ENCODE results near the gene LRRN4CL.

The LRRN4CL gene

GRCh38 chr11:62665599-62666258 lies 23.6 kb downstream of the LRRN4CL start:
- H2BK5ac ChIP-seq (ENCODE audit: low read length): peak overlapping the region; percentile 44
- H3K4me1 ChIP-seq (ENCODE audit: control insufficient read depth in 2 of 2, insufficient read depth in 1 of 2, low read depth in 1 of 2, low read length in 2 of 2): peaks cover 4 to 12% of the 10 kb centered on the region in 2 donors
- H2BK12ac ChIP-seq (ENCODE audit: low read length): no peak overlapping the region
- H3K27ac ChIP-seq (replicated peaks; ENCODE audit: low read length): peak overlapping the region; percentile 41
- H3K36me3 ChIP-seq (replicated peaks in 1 of 2; ENCODE audit: control insufficient read depth in 2 of 2, insufficient read depth in 2 of 2, low read length in 2 of 2): peaks cover 16 to 46% of the 10 kb centered on the region in 2 donors
- H4K91ac ChIP-seq (ENCODE audit: low read depth, low read length, poor library complexity): no peak overlapping the region
- peak overlapping the region; percentile 93 for H3K4me2 ChIP-seq (ENCODE audit: insufficient read depth, low read length, poor library complexity, severe bottlenecking)
- peak overlapping the region; percentile 95 for H2AFZ ChIP-seq (ENCODE audit: low read length)
- H3K27me3 ChIP-seq (ENCODE audit: control insufficient read depth in 3 of 3, insufficient read depth in 3 of 3, low read depth in 1 of 3, low read length in 3 of 3): no peaks in the 10 kb centered on the region
- no peaks in the 10 kb centered on the region for H3K9me3 ChIP-seq (replicated peaks in 1 of 2; ENCODE audit: control insufficient read depth in 2 of 2, insufficient read depth in 1 of 2, low read depth in 1 of 2, low read length in 2 of 2)
- H3K9ac ChIP-seq (ENCODE audit: low read depth, low read length, poor library complexity): peak overlapping the region; percentile 95
- no peak overlapping the region for H2BK120ac ChIP-seq (ENCODE audit: low read depth, low read length)
- H4K8ac ChIP-seq (ENCODE audit: low read depth, low read length): no peak overlapping the region
- H3K14ac ChIP-seq (ENCODE audit: low read length): peak overlapping the region; percentile 47
- peak overlapping the region; percentile 92 for H3K18ac ChIP-seq (ENCODE audit: low read length)
- peak overlapping the region; percentile 84 to 98 for H3K4me3 ChIP-seq (ENCODE audit: low read length in 2 of 2)
- no peak overlapping the region for H3K4ac ChIP-seq (ENCODE audit: low read length)
- DNase-seq (ENCODE audit: low spot score): peak; percentile 43
- H3K23ac ChIP-seq (ENCODE audit: low read depth, low read length, poor library complexity): peak overlapping the region; percentile 96
- peaks cover 11% of the 10 kb centered on the region for H3K79me1 ChIP-seq (ENCODE audit: low read depth, low read length)
- WGBS, 2 donors (ENCODE audit: extremely low coverage in 2 of 2, insufficient read length in 2 of 2, insufficient replicate concordance in 1 of 2): no CpG with 5 or more reads among the region's 39 CpGs
- peak overlapping the region; percentile 90 for H2AK5ac ChIP-seq (ENCODE audit: low read depth, low read length)
- H2BK15ac ChIP-seq (ENCODE audit: low read length): no peak overlapping the region

DNA sequence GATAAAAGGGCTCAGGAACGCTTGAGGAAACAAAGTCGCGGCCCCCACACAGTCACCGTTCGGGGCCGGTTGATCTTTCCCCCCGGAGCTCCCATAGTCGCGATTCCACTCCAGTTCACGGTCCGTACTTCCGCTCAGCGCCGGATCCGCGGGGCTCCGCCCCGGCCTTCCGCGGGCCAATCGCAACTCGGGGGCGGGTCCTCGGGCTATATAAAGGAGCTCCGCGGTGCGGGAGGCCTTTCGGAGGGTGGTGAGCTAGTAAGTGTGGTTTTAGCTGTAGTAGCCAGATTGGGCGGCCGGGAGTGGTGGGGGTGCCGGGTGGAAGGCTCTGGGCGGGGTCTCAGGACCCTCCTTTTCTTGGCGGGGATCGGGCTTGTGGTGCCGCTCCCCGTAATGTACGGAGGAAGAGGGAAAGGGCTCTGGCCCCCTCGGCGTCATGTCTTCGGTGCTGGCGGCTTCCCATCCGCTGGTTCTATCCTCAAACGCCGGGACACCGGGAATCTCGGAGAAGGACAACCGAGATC lies 24.2 kb downstream of the LRRN4CL start, which contains the start of the genes C11orf98 and CSKMT:
Gene C11orf98 (minus strand): TSS at position 136 of the 524 bp plus-strand sequence. CDS start 41 bp downstream, at position 95.
Gene CSKMT (plus strand): TSS at position 238 of the 524 bp plus-strand sequence. CDS start 568 bp downstream, outside the sequence.
- Histone ChIP-seq H3K9ac (ENCODE audit: low read depth, low read length, poor library complexity) (peak within 1 kb of the TSS; percentile 95), H2AFZ (ENCODE audit: low read length) (peak within 1 kb of the TSS; percentile 95), H3K9me3 (replicated peaks in 1 of 2; ENCODE audit: control insufficient read depth in 2 of 2, insufficient read depth in 1 of 2, low read depth in 1 of 2, low read length in 2 of 2) (no peaks in the 10 kb centered on the region), H3K14ac (ENCODE audit: low read length) (peak within 1 kb of the TSS; percentile 47), H3K4me3 (ENCODE audit: low read length in 2 of 2) (peak within 1 kb of the TSS; percentile 93 to 98), H3K36me3 (replicated peaks in 1 of 2; ENCODE audit: control insufficient read depth in 2 of 2, insufficient read depth in 2 of 2, low read length in 2 of 2) (peaks cover 16 to 51% of the 10 kb centered on the region in 2 donors), H2BK15ac (ENCODE audit: low read length) (no peak within 1 kb of the TSS), H2BK120ac (ENCODE audit: low read depth, low read length) (no peak within 1 kb of the TSS), H3K27ac (replicated peaks; ENCODE audit: low read length) (peak within 1 kb of the TSS; percentile 94), H3K27me3 (ENCODE audit: control insufficient read depth in 3 of 3, insufficient read depth in 3 of 3, low read depth in 1 of 3, low read length in 3 of 3) (no peaks in the 10 kb centered on the region), H3K4me1 (ENCODE audit: control insufficient read depth in 2 of 2, insufficient read depth in 1 of 2, low read depth in 1 of 2, low read length in 2 of 2) (peaks cover 4 to 12% of the 10 kb centered on the region in 2 donors), H2BK12ac (ENCODE audit: low read length) (no peak within 1 kb of the TSS), H2BK5ac (ENCODE audit: low read length) (peak within 1 kb of the TSS; percentile 63), H3K23ac (ENCODE audit: low read depth, low read length, poor library complexity) (peak within 1 kb of the TSS; percentile 96), H4K8ac (ENCODE audit: low read depth, low read length) (no peak within 1 kb of the TSS), H4K91ac (ENCODE audit: low read depth, low read length, poor library complexity) (no peak within 1 kb of the TSS), H2AK5ac (ENCODE audit: low read depth, low read length) (peak within 1 kb of the TSS; percentile 90), H3K4me2 (ENCODE audit: insufficient read depth, low read length, poor library complexity, severe bottlenecking) (peak within 1 kb of the TSS; percentile 93), H3K18ac (ENCODE audit: low read length) (peak within 1 kb of the TSS; percentile 96), H3K79me1 (ENCODE audit: low read depth, low read length) (peaks cover 11% of the 10 kb centered on the region), H3K4ac (ENCODE audit: low read length) (no peak within 1 kb of the TSS)
- peak; percentile 93 for DNase-seq (ENCODE audit: low spot score)
- no CpG with 5 or more reads among the region's 47 CpGs for WGBS, 2 donors (ENCODE audit: extremely low coverage in 2 of 2, insufficient read length in 2 of 2, insufficient replicate concordance in 1 of 2)

DNA sequence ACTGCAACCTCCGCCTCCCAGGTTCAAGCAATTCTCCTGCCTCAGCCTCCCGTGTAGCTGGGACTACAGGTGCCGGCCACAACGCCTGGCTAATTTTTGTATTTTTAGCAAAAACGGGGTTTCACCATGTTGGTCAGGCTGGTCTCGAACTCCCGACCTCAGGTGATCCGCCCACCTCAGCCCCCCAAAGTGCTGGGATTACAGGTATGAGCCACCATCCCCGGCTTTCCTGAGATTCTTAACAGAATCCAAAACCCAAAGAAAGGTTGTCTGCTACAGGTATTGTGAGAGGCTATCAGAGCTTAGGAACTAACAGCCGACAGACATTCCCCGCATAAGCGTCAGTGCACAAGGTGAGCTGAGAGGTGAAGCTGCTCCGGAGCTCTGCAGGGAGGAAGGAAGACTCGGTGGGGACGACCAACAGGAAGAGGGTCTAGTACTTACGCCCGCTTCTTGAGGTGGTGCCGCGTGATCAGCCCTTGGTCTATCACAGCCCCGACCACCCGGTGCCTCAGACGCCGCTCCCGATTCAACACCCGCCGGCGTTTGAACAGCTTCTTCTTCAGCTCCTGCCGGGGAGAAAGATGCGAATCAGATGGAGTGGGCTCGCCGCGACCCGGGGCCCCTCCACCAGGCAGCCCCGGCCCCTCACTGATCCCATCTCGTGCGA lies 24.8 kb downstream of the LRRN4CL start:
- H2BK5ac ChIP-seq (ENCODE audit: low read length): peak overlapping the region; percentile 63
- H3K4me2 ChIP-seq (ENCODE audit: insufficient read depth, low read length, poor library complexity, severe bottlenecking): peak overlapping the region; percentile 69
- no CpG with 5 or more reads among the region's 36 CpGs for WGBS, 2 donors (ENCODE audit: extremely low coverage in 2 of 2, insufficient read length in 2 of 2, insufficient replicate concordance in 1 of 2)
- DNase-seq (ENCODE audit: low spot score): no peak
- no peak overlapping the region for H3K4ac ChIP-seq (ENCODE audit: low read length)
- peak overlapping the region; percentile 66 for H3K9ac ChIP-seq (ENCODE audit: low read depth, low read length, poor library complexity)
- peaks cover 16 to 51% of the 10 kb centered on the region in 2 donors for H3K36me3 ChIP-seq (replicated peaks in 1 of 2; ENCODE audit: control insufficient read depth in 2 of 2, insufficient read depth in 2 of 2, low read length in 2 of 2)
- peak overlapping the region; percentile 96 for H3K23ac ChIP-seq (ENCODE audit: low read depth, low read length, poor library complexity)
- H3K79me1 ChIP-seq (ENCODE audit: low read depth, low read length): peaks cover 11% of the 10 kb centered on the region
- peak overlapping the region; percentile 1 for H3K14ac ChIP-seq (ENCODE audit: low read length)
- H3K9me3 ChIP-seq (replicated peaks in 1 of 2; ENCODE audit: control insufficient read depth in 2 of 2, insufficient read depth in 1 of 2, low read depth in 1 of 2, low read length in 2 of 2): no peaks in the 10 kb centered on the region
- no peak overlapping the region for H2BK12ac ChIP-seq (ENCODE audit: low read length)
- no peak overlapping the region for H4K8ac ChIP-seq (ENCODE audit: low read depth, low read length)
- no peak overlapping the region for H2BK120ac ChIP-seq (ENCODE audit: low read depth, low read length)
- peak overlapping the region; percentile 96 for H3K18ac ChIP-seq (ENCODE audit: low read length)
- H2AFZ ChIP-seq (ENCODE audit: low read length): peak overlapping the region; percentile 95
- H3K27ac ChIP-seq (replicated peaks; ENCODE audit: low read length): peak overlapping the region; percentile 94
- H3K27me3 ChIP-seq (ENCODE audit: control insufficient read depth in 3 of 3, insufficient read depth in 3 of 3, low read depth in 1 of 3, low read length in 3 of 3): no peaks in the 10 kb centered on the region
- H3K4me1 ChIP-seq (ENCODE audit: control insufficient read depth in 2 of 2, insufficient read depth in 1 of 2, low read depth in 1 of 2, low read length in 2 of 2): peaks cover 4 to 10% of the 10 kb centered on the region in 2 donors
- no peak overlapping the region for H2BK15ac ChIP-seq (ENCODE audit: low read length)
- H4K91ac ChIP-seq (ENCODE audit: low read depth, low read length, poor library complexity): no peak overlapping the region
- no peak overlapping the region for H2AK5ac ChIP-seq (ENCODE audit: low read depth, low read length)
- peak overlapping the region; percentile 93 to 98 for H3K4me3 ChIP-seq (ENCODE audit: low read length in 2 of 2)
